ENCODE measurements around the gene PEX5L. TPM values are rescaled to one million over a fixed set of nuclear protein-coding genes. Genes with fewer than 3 reads are reported as not detected.

The PEX5L gene
- total RNA-seq, 6 experiments from 2014 or later: 0.09 to 0.28 (median 0.11) TPM; not detected in 1

DNA sequence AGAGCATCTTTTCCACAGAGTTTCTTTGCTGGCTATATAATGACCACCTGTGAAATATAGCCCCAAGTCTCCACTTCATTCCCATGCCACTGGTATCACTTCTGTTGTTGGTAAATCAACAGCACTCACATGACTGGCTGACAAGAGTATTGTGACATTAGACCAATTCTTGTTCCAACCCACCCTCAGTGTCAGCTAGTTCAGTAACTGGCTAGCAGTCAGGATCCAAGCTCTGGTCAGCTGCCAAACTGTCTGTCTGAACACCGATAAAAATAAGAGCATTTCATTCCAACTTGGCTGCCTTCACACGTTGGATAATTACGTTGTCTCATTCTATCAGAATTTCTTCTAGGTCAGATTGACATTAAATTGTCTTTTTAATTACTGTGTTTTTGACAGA, 217.4 kb downstream of the PEX5L start:
- no peaks in the 10 kb centered on the region for H3K9me3 Mint-ChIP-seq
- H3K4me1 Mint-ChIP-seq (ENCODE audit: low read depth): no peaks in the 10 kb centered on the region
- peaks cover 2% of the 10 kb centered on the region; the same call in 1 of the 2 replicates for H3K27me3 Mint-ChIP-seq (ENCODE audit: insufficient read depth)
- TF ChIP-seq, protein P1, sequence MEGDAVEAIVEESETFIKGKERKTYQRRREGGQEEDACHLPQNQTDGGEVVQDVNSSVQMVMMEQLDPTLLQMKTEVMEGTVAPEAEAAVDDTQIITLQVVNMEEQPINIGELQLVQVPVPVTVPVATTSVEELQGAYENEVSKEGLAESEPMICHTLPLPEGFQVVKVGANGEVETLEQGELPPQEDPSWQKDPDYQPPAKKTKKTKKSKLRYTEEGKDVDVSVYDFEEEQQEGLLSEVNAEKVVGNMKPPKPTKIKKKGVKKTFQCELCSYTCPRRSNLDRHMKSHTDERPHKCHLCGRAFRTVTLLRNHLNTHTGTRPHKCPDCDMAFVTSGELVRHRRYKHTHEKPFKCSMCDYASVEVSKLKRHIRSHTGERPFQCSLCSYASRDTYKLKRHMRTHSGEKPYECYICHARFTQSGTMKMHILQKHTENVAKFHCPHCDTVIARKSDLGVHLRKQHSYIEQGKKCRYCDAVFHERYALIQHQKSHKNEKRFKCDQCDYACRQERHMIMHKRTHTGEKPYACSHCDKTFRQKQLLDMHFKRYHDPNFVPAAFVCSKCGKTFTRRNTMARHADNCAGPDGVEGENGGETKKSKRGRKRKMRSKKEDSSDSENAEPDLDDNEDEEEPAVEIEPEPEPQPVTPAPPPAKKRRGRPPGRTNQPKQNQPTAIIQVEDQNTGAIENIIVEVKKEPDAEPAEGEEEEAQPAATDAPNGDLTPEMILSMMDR (IDR thresholded peaks at IDR 0.05): no peak
- H3K4me3 Mint-ChIP-seq: no peak overlapping the region
- no peak overlapping the region for H3K27ac Mint-ChIP-seq
- no peaks in the 10 kb centered on the region for H3K36me3 Mint-ChIP-seq (ENCODE audit: low read depth)
- no peak for DNase-seq

DNA sequence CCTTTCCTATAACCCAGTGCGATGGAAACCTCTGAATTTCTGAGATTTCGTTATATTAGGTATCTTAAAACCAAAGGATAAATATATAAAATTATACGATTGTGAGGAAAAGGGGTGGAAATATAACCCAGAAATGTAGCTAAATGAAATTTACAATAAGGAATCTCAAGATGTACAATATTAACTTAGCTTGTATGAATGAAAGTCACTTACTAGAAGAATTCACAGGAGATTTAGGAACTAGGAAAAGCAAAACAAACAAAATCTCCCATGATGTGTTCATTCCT, 224.7 kb downstream of the PEX5L start:
- H3K36me3 Mint-ChIP-seq (ENCODE audit: low read depth): no peaks in the 10 kb centered on the region
- peak overlapping the region; percentile 80 for H3K4me3 Mint-ChIP-seq
- peaks cover 31% of the 10 kb centered on the region for H3K4me1 Mint-ChIP-seq (ENCODE audit: low read depth)
- peaks cover 2% of the 10 kb centered on the region; the same call in 1 of the 2 replicates for H3K27me3 Mint-ChIP-seq (ENCODE audit: insufficient read depth)
- DNase-seq: no peak
- TF ChIP-seq, protein P1 (IDR thresholded peaks at IDR 0.05): no peak
- H3K27ac Mint-ChIP-seq: peak overlapping the region; percentile 98
- no peaks in the 10 kb centered on the region for H3K9me3 Mint-ChIP-seq

DNA sequence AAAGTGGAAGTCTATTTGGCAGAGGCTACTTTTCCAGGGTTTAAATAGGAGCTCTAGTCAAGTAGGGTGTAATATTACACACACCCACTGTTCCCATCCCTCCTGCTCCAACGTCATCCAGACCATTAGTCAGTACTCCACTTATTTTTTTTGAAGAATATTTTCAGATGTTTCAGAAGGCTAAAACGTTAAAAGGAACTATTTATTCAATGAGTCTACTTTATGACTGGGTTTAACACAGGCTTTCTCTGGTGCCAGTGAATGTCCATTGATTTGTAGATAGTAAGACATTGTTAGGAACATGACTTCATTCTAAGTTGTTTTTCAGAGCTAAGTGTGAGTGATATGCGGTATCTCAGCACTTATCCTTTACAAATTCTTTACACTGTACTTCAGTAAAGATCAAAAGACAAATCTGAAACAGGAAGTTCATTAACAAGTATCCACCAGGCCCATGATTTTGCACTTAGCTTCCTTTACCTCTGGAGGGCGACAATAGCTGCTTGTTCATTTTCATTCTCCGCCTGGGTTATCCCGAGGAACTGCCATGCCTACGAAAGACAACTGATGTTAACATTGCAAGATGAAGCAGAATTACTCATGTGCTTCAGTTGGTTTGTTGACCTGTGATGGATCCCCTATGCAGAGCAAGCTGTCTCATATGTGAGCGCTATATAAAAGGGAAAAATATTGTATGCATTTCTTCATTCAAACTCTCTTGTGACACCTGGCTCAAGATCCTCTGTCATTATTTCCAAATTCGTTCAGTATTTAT, 225.2 kb downstream of the PEX5L start:
- H3K27me3 Mint-ChIP-seq (ENCODE audit: insufficient read depth): peaks cover 2% of the 10 kb centered on the region; the same call in 1 of the 2 replicates
- peak overlapping the region; percentile 80 for H3K4me3 Mint-ChIP-seq
- H3K9me3 Mint-ChIP-seq: no peaks in the 10 kb centered on the region
- TF ChIP-seq, protein P1 (IDR thresholded peaks at IDR 0.05): peak; percentile 82
- H3K4me1 Mint-ChIP-seq (ENCODE audit: low read depth): peaks cover 31% of the 10 kb centered on the region
- no peaks in the 10 kb centered on the region for H3K36me3 Mint-ChIP-seq (ENCODE audit: low read depth)
- H3K27ac Mint-ChIP-seq: peak overlapping the region; percentile 98
- DNase-seq: peak; percentile 86

DNA sequence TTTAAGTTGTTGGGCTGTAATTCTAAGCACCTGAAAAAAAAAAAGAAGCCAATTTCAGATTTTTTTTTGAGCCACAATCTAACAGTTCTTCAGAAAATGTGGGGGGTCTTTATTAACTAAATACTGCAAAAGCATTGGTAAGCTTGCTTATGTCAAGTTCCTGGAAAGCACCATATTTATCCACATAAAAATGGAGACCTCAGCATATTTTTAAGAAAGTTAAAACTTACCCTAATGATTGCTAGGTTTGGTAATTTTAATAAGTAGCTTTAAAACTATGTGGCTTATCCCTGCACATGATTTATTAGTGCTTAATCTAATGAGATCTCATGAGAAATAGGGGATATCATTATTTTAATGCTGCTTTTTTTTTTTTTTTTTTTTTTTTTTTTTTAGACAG, 227.1 kb downstream of the PEX5L start:
- TF ChIP-seq, protein P1 (IDR thresholded peaks at IDR 0.05): no peak
- H3K27ac Mint-ChIP-seq: no peak overlapping the region
- no peaks in the 10 kb centered on the region for H3K27me3 Mint-ChIP-seq (ENCODE audit: insufficient read depth)
- no peaks in the 10 kb centered on the region for H3K36me3 Mint-ChIP-seq (ENCODE audit: low read depth)
- DNase-seq: no peak
- peaks cover 39% of the 10 kb centered on the region for H3K4me1 Mint-ChIP-seq (ENCODE audit: low read depth)
- no peaks in the 10 kb centered on the region for H3K9me3 Mint-ChIP-seq
- no peak overlapping the region for H3K4me3 Mint-ChIP-seq

DNA sequence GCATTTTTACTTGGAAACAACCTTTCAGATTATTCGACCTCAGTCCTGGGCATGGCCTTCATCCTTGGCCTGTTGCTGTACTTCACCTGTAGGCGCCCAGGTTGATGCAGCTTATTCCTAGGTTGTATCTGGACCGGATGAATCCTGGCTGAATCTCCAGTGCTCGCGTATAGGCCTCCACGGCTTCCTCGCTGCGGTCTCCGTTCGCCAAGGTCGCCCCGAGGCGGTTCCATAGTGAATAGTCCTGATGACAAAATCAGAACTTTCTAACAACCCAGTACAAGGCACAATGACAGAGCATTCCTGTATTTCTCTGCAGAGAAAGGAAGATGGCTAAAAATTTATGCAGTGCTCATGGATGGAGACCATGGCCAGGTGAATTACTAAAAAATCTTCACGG, 229.1 kb downstream of the PEX5L start:
- H3K27ac Mint-ChIP-seq: no peak overlapping the region
- H3K4me3 Mint-ChIP-seq: no peak overlapping the region
- no peaks in the 10 kb centered on the region for H3K9me3 Mint-ChIP-seq
- peaks cover 33% of the 10 kb centered on the region for H3K4me1 Mint-ChIP-seq (ENCODE audit: low read depth)
- no peaks in the 10 kb centered on the region for H3K27me3 Mint-ChIP-seq (ENCODE audit: insufficient read depth)
- DNase-seq: no peak
- TF ChIP-seq, protein P1 (IDR thresholded peaks at IDR 0.05): no peak
- no peaks in the 10 kb centered on the region for H3K36me3 Mint-ChIP-seq (ENCODE audit: low read depth)
